Osteocyte (in vitro differentiated cells): Measurements from ENCODE around the gene SELENOP. TPM values are rescaled to one million over a fixed set of nuclear protein-coding genes. Genes with fewer than 3 reads are reported as not detected.
"Not testable (repeated sequence)": the region's sequence is repeated elsewhere in the genome, so short reads cannot be mapped to it uniquely, and the experiment has no call there.

ENCODE experiments used
- DNase-seq: peaks from one replicate; pipeline ENCODE4 v3.0.0; 2021; ENCODE audit warnings: mixed read lengths; ENCODE audit not compliant: unreplicated experiment; ENCODE audit errors: extremely low spot score
- H3K27ac Mint-ChIP-seq: one replicate; pipeline ENCODE4 v1.8.0; 2021; ENCODE audit warnings: mild to moderate bottlenecking, mixed read lengths; ENCODE audit not compliant: unreplicated experiment
- H3K27me3 Mint-ChIP-seq: one replicate; pipeline ENCODE4 v1.8.0; 2021; ENCODE audit warnings: mixed read lengths; ENCODE audit not compliant: unreplicated experiment
- H3K36me3 Mint-ChIP-seq: one replicate; pipeline ENCODE4 v1.8.0; 2021; ENCODE audit warnings: mixed read lengths; ENCODE audit not compliant: unreplicated experiment
- H3K4me1 Mint-ChIP-seq: one replicate; pipeline ENCODE4 v1.8.0; 2021; ENCODE audit warnings: mixed read lengths; ENCODE audit not compliant: unreplicated experiment
- H3K4me3 Mint-ChIP-seq: one replicate; pipeline ENCODE4 v1.8.0; 2021; ENCODE audit warnings: mild to moderate bottlenecking, moderate library complexity, mixed read lengths; ENCODE audit not compliant: unreplicated experiment
- H3K9me3 Mint-ChIP-seq: one replicate; pipeline ENCODE4 v1.8.0; 2021; ENCODE audit warnings: mixed read lengths; ENCODE audit not compliant: unreplicated experiment
- CTCF ChIP-seq: fragments of 200-600 bp; sonication (generic); IDR thresholded peaks from 2 replicates; pipeline ENCODE4 v1.5.0; 2021; ENCODE audit warnings: antibody characterized with exemption, mild to moderate bottlenecking, moderate library complexity
- total RNA-seq: library from RNA; stranded (reverse); gene quantifications from 2 replicates; pipeline ENCODE4 v1.2.1, GENCODE V29; 2021

Gene SELENOP
- total RNA-seq, 1 donor from 2014 or later = 55.8 TPM

DNA sequence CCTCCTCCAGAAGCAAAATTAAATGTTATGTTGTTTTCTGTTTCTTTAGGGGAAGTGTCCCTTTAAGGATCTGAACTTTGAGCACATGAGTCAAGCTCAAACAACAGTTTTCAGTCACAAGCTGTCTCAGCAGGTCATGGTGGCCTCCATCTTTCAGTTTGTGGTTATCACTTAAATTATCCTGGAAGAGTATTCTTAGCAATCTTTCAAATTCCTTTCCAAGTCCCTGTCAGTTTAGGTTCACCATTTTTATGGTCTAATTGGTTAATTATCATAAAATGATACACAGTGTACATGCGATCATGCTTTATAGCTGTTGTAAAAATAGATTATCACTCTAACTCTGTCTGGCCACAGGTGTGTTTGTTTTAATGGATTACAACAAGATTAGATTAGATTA lies 43.1 kb upstream of the SELENOP start:
- no peak for TF ChIP-seq CTCF
- DNase-seq = no peak
- Mint-ChIP-seq H3K4me3 (no peak overlapping the region), H3K36me3 (no peaks in the 10 kb centered on the region), H3K4me1 (no peaks in the 10 kb centered on the region), H3K9me3 (no peaks in the 10 kb centered on the region), H3K27me3 (peaks cover 18% of the 10 kb centered on the region), H3K27ac (no peak overlapping the region)

- H3K4me3 Mint-ChIP-seq = no peak overlapping the region
- H3K4me1 Mint-ChIP-seq = no peaks in the 10 kb centered on the region
- H3K27me3 Mint-ChIP-seq = peaks cover 21% of the 10 kb centered on the region
- no peak for DNase-seq
- H3K9me3 Mint-ChIP-seq = no peaks in the 10 kb centered on the region
- no peak for TF ChIP-seq CTCF
- H3K36me3 Mint-ChIP-seq = no peaks in the 10 kb centered on the region
- no peak overlapping the region for H3K27ac Mint-ChIP-seq
Observed at GRCh38 chr5:42852826-42853225, 41.1 kb upstream of the SELENOP start.

- Mint-ChIP-seq H3K9me3 (no peaks in the 10 kb centered on the region), H3K4me3 (no peak overlapping the region), H3K4me1 (no peaks in the 10 kb centered on the region), H3K36me3 (no peaks in the 10 kb centered on the region), H3K27me3 (peaks cover 18% of the 10 kb centered on the region), H3K27ac (no peak overlapping the region)
- TF ChIP-seq CTCF = no peak
- DNase-seq = no peak
Observed at GRCh38 chr5:42851481-42851880, 39.8 kb upstream of the SELENOP start.

DNA sequence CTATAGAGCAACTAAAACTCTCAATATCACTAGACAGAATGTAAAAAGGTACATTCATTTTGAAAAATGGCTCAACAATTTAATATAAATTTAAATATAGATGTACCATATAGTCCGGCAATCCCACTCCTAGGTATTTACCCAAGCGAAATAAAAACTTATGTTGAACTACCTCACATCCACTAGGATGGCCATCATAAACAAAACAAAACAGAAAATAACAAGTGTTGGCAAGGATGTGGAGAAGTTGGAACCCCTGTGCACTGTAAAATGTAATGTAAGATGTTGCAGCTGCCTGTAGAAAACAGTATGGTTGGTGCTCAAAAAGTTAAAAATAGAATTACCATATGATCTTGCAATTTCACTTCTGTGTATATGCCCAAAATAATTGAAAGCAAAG lies 36.9 kb upstream of the SELENOP start:
- no peak for TF ChIP-seq CTCF
- peaks cover 16% of the 10 kb centered on the region for H3K27me3 Mint-ChIP-seq
- no peak overlapping the region for H3K27ac Mint-ChIP-seq
- H3K9me3 Mint-ChIP-seq = no peaks in the 10 kb centered on the region
- H3K4me1 Mint-ChIP-seq = peaks cover 1% of the 10 kb centered on the region
- DNase-seq = no peak
- H3K4me3 Mint-ChIP-seq = no peak overlapping the region
- no peaks in the 10 kb centered on the region for H3K36me3 Mint-ChIP-seq

DNA sequence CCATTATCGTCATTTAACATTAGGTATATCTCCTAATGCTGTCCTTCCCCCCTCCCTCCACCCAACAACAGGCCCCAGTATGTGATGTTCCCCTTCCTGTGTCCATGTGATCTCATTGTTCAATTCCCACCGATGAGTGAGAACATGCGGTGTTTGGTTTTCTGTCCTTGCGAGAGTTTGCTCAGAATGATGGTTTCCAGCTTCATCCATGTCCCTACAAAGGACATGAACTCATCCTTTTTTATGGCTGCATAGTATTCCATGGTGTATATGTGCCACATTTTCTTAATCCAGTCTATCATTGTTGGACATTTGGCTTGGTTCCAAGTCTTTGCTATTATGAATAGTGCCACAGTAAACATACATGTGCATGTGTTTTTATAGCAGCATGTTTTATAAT lies 32.7 kb upstream of the SELENOP start:
- H3K4me1 Mint-ChIP-seq = peaks cover 23% of the 10 kb centered on the region
- H3K9me3 Mint-ChIP-seq = not testable (repeated sequence)

GRCh38 chr5:42843675-42844292 lies 32.1 kb upstream of the SELENOP start:
- H3K27ac Mint-ChIP-seq = no peak overlapping the region
- no peak overlapping the region for H3K4me3 Mint-ChIP-seq
- no peaks in the 10 kb centered on the region for H3K9me3 Mint-ChIP-seq
- H3K36me3 Mint-ChIP-seq = no peaks in the 10 kb centered on the region
- H3K27me3 Mint-ChIP-seq = peaks cover 8% of the 10 kb centered on the region
- DNase-seq = no peak
- TF ChIP-seq CTCF = no peak
- peaks cover 26% of the 10 kb centered on the region for H3K4me1 Mint-ChIP-seq

More for the DNA sequence above, 32.7 kb upstream of the SELENOP start:
- DNase-seq, H3K27me3 Mint-ChIP-seq, H3K27ac Mint-ChIP-seq, H3K4me3 Mint-ChIP-seq, H3K36me3 Mint-ChIP-seq: not testable (repeated sequence)
